Large intestine (tissue), 1 donor: ENCODE results near the gene HPS3. TPM values are rescaled to one million over a fixed set of nuclear protein-coding genes. Genes with fewer than 3 reads are reported as not detected.

ENCODE experiments used
- polyA plus RNA-seq: library from polyadenylated mRNA; unstranded; fragments of 120-200 nt; gene quantifications from one replicate; pipeline ENCODE4 v1.2.1, GENCODE V29; 2013

Gene HPS3
- polyA plus RNA-seq, 1 donor = 30.9 TPM

Other genes with a start within 250 kb of the HPS3 start
- 31.7 TPM for gene GYG1, start 138.1 kb upstream of the HPS3 start, polyA plus RNA-seq
- 20.6 TPM for gene HLTF, start 43.1 kb upstream of the HPS3 start, polyA plus RNA-seq
- 0.57 TPM for gene CP, start 92.2 kb downstream of the HPS3 start, polyA plus RNA-seq
- gene TM4SF18, start 204.0 kb downstream of the HPS3 start, polyA plus RNA-seq = 6.6 TPM
- 56.9 TPM for gene TM4SF1, start 248.0 kb downstream of the HPS3 start, polyA plus RNA-seq